IPS DF 19.7 (cell line): ENCODE data around the gene RFX4.

Experiments used
- DNase-seq: peaks from one replicate; pipeline ENCODE4 v3.0.0-alpha.2; 2013; ENCODE audit warnings: low read depth, low spot score

The RFX4 gene

DNA sequence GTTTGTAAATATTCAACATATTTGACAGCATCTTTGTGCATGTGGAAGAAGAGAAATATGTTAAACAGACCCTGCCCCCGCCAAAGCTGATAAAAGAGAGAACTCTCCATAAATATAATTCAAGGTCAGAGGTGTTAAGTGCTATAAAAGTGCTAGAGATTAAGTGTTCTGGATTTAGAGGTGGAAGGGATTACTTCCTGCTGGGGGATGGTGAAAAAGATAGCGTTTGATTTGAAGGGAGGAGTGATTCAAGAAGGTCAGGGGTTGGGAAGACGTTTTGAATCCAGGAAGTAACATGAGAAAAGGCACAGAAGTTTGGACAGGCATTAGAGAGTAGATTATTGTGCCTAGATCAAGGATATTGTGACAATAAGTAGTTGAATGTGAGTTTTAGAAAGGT is 221.9 kb downstream of the RFX4 start:
- DNase-seq = no peak
